Breast epithelium (tissue), 3 donors: Measurements from ENCODE around the gene SPOP.

ENCODE experiments used
- POLR2A ChIP-seq: fragments of 450-650 bp; IDR thresholded peaks from one replicate; pipeline ENCODE4 v1.6.1; 2016; ENCODE audit warnings: antibody characterized with exemption, mild to moderate bottlenecking, moderate library complexity
- POLR2AphosphoS5 ChIP-seq, 3 donors: sonication (generic); formaldehyde crosslinking; IDR thresholded peaks; one replicate each; pipeline ENCODE4 v1.6.1; 2017; ENCODE audit warnings: antibody characterized with exemption in 3 of 3
- TF ChIP-seq, protein P1 (sequence below), 3 donors: fragments of 450-650 bp; IDR thresholded peaks; one replicate each; pipeline ENCODE4 v1.5.1; 2016 to 2017; ENCODE audit warnings: antibody characterized with exemption in 3 of 3, mild to moderate bottlenecking in 3 of 3, moderate library complexity in 3 of 3

- no peak for TF ChIP-seq POLR2A
- TF ChIP-seq, protein P1, sequence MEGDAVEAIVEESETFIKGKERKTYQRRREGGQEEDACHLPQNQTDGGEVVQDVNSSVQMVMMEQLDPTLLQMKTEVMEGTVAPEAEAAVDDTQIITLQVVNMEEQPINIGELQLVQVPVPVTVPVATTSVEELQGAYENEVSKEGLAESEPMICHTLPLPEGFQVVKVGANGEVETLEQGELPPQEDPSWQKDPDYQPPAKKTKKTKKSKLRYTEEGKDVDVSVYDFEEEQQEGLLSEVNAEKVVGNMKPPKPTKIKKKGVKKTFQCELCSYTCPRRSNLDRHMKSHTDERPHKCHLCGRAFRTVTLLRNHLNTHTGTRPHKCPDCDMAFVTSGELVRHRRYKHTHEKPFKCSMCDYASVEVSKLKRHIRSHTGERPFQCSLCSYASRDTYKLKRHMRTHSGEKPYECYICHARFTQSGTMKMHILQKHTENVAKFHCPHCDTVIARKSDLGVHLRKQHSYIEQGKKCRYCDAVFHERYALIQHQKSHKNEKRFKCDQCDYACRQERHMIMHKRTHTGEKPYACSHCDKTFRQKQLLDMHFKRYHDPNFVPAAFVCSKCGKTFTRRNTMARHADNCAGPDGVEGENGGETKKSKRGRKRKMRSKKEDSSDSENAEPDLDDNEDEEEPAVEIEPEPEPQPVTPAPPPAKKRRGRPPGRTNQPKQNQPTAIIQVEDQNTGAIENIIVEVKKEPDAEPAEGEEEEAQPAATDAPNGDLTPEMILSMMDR (IDR thresholded peaks at IDR 0.05) = no peak
- TF ChIP-seq POLR2AphosphoS5 (IDR thresholded peaks at IDR 0.05) = no peak
Observed at GRCh38 chr17:49692751-49693150, 14.9 kb upstream of the SPOP start.
